Measurements from ENCODE around the gene OR6K6.

OR6K6 gene

GRCh38 chr1:158803678-158804077, 49.2 kb downstream of the OR6K6 start:
- DNase-seq: no peak
